Lung (tissue), 12 donors: ENCODE data around the gene CFH. TPM values are rescaled to one million over a fixed set of nuclear protein-coding genes. Genes with fewer than 3 reads are reported as not detected.
"Not testable (repeated sequence)": the region's sequence is repeated elsewhere in the genome, so short reads cannot be mapped to it uniquely, and the experiment has no call there.

ENCODE experiments used
- ATAC-seq: fragments of 200-7000 bp; cut with Tn5 transposase; one replicate; pipeline ENCODE4 v1.9.1; 2020; ENCODE audit warnings: moderate number of reproducible peaks; ENCODE audit not compliant: insufficient read depth, low FRiP score
- DNase-seq, 3 donors: peaks; one replicate each; pipeline ENCODE4 v3.0.0-alpha.2; 2013 to 2017
- H3K27ac ChIP-seq, 2 donors: one replicate each; pipeline ENCODE4 v1.5.1; 2013; ENCODE audit warnings: mild to moderate bottlenecking in 2 of 2, moderate library complexity in 2 of 2, control low read depth in 1 of 2, inconsistent platforms in 1 of 2, low read depth in 1 of 2, low read length in 1 of 2
- H3K27me3 ChIP-seq, 3 donors: one replicate each; pipeline ENCODE4 v1.5.1; 2013; ENCODE audit warnings: low read length in 2 of 3; ENCODE audit not compliant: control insufficient read depth in 3 of 3, insufficient read depth in 3 of 3
- H3K36me3 ChIP-seq, 4 donors: one replicate each; pipeline ENCODE4 v1.5.1; 2013; ENCODE audit warnings: low read length in 4 of 4, mild to moderate bottlenecking in 1 of 4, moderate library complexity in 1 of 4; ENCODE audit not compliant: control insufficient read depth in 4 of 4, insufficient read depth in 4 of 4
- H3K4me1 ChIP-seq, 5 donors: one replicate each; pipeline ENCODE4 v1.5.1; 2013; ENCODE audit warnings: low read length in 5 of 5, mild to moderate bottlenecking in 2 of 5, moderate library complexity in 1 of 5; ENCODE audit not compliant: control insufficient read depth in 5 of 5, insufficient read depth in 5 of 5
- H3K4me3 ChIP-seq: one replicate; pipeline ENCODE4 v1.5.1; 2013; ENCODE audit warnings: mild to moderate bottlenecking, control low read depth, moderate library complexity
- H3K9ac ChIP-seq, 2 donors: one replicate each; pipeline ENCODE4 v1.5.1; 2013; ENCODE audit warnings: low read length in 2 of 2, control low read depth in 1 of 2; ENCODE audit not compliant: insufficient read depth in 1 of 2
- H3K9me3 ChIP-seq, 4 donors: one replicate each; pipeline ENCODE4 v1.5.1; 2013; ENCODE audit warnings: low read length in 3 of 4, mild to moderate bottlenecking in 1 of 4, moderate library complexity in 1 of 4; ENCODE audit not compliant: control insufficient read depth in 4 of 4, insufficient read depth in 3 of 4
- CTCF ChIP-seq: IDR thresholded peaks from 2 replicates; pipeline ENCODE4 v1.5.1; 2012; ENCODE audit warnings: mild to moderate bottlenecking; ENCODE audit errors: control extremely low read depth, extremely low read depth
- WGBS, 2 donors: extraction: QIAGEN DNeasy Blood & Tissue Kit; methylation state at CpG; one replicate each; pipeline ENCODE4 v1.1.7; 2013; 5-methylcytosine and 5-hydroxymethylcytosine counted together
- polyA plus RNA-seq, 2 donors: library from polyadenylated mRNA; stranded (reverse); fragments of 200-250 nt; gene quantifications; one replicate each; pipeline ENCODE4 v1.2.1, GENCODE V29; 2013
- total RNA-seq, 2 donors: library from RNA; depleted of rRNA in 1 of 2; stranded (reverse); fragments of >200 nt in 1 of 2; gene quantifications; one replicate each; pipeline ENCODE4 v1.2.1, GENCODE V29; 2014 to 2021
- donor health status: control.
- donor health status: control.
- donor health status: Bipolar disorder and iron deficiency.
- donor health status: healthy.
- donor health status: DM: yes; HTN: yes; CAD: no.

The CFH gene
- total and polyA plus RNA-seq, 4 donors = 26.8 to 185 (median 62.7) TPM

- H3K9me3 ChIP-seq = no peaks in the 10 kb centered on the region
- H3K27ac ChIP-seq = no peak overlapping the region
- 61 to 65% methylated on average over 2 of the region's 2 CpGs for WGBS, 2 donors
- no peaks in the 10 kb centered on the region for H3K4me1 ChIP-seq
- no peak overlapping the region for H3K4me3 ChIP-seq
- no peak for TF ChIP-seq CTCF
- no peaks in the 10 kb centered on the region for H3K36me3 ChIP-seq
- ATAC-seq (no peak), DNase-seq (no peak)
- no peak overlapping the region for H3K9ac ChIP-seq
- H3K27me3 ChIP-seq = no peaks in the 10 kb centered on the region
Observed at GRCh38 chr1:196774175-196774574, 122.3 kb downstream of the CFH start.

- no peaks in the 10 kb centered on the region for H3K4me1 ChIP-seq
- H3K4me3 ChIP-seq = no peak within 1 kb of the TSS
- H3K9ac ChIP-seq = no peak within 1 kb of the TSS
- no peak for ATAC-seq
- no peak for DNase-seq
- no peak for TF ChIP-seq CTCF
- no peaks in the 10 kb centered on the region for H3K9me3 ChIP-seq
- H3K27ac ChIP-seq = no peak within 1 kb of the TSS
- no peaks in the 10 kb centered on the region for H3K27me3 ChIP-seq
- H3K36me3 ChIP-seq = no peaks in the 10 kb centered on the region
Observed at GRCh38 chr1:196774603-196775002, 122.8 kb downstream of the CFH start, which contains the start of gene CFHR3. CFHR3 (plus strand) TSS chr1:196774840; CDS start chr1:196774887, 47 bp downstream.

- no peaks in the 10 kb centered on the region for H3K27me3 ChIP-seq
- peaks cover 0 to 2% (median 0%) of the 10 kb centered on the region in 4 donors for H3K9me3 ChIP-seq
- H3K4me3 ChIP-seq = no peak overlapping the region
- H3K36me3 ChIP-seq = no peaks in the 10 kb centered on the region
- H3K4me1 ChIP-seq = no peaks in the 10 kb centered on the region
- no peak for TF ChIP-seq CTCF
- DNase-seq (no peak), ATAC-seq (no peak)
- H3K9ac ChIP-seq = no peak overlapping the region
- H3K27ac ChIP-seq = no peak overlapping the region
- 90 to 94% methylated on average over 13 of the region's 13 CpGs for WGBS, 2 donors
Observed at GRCh38 chr1:196777603-196778002, 125.8 kb downstream of the CFH start.

DNA sequence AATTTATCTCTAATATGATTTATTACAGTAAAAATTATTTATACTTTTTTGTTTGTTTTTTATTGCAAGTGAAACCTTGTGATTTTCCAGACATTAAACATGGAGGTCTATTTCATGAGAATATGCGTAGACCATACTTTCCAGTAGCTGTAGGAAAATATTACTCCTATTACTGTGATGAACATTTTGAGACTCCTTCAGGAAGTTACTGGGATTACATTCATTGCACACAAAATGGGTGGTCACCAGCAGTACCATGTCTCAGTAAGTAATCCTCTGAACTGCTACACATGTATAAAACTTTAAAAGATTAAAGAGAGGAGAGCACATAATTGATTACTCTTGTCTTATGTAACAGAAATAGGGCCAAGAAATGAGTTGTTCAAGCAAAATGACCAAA, 127.2 kb downstream of the CFH start:
- WGBS, 2 donors = 89 to 92% methylated on average over 1 of the region's 1 CpG
- ATAC-seq = no peak
- DNase-seq = no peak
- Histone ChIP-seq H3K36me3 (no peaks in the 10 kb centered on the region), H3K4me3 (no peak overlapping the region), H3K9me3 (peaks cover 0 to 2% (median 0%) of the 10 kb centered on the region in 4 donors), H3K27me3 (no peaks in the 10 kb centered on the region), H3K27ac (no peak overlapping the region), H3K9ac (no peak overlapping the region), H3K4me1 (no peaks in the 10 kb centered on the region)
- TF ChIP-seq CTCF = no peak

- H3K9me3 ChIP-seq, DNase-seq, H3K4me3 ChIP-seq, H3K4me1 ChIP-seq, H3K27me3 ChIP-seq, ATAC-seq, H3K27ac ChIP-seq, H3K9ac ChIP-seq, H3K36me3 ChIP-seq: not testable (repeated sequence)
- WGBS, 2 donors = 78% methylated on average over 1 of the region's 1 CpG; no CpG with 5 or more reads in 1 of the 2 donors
Observed at GRCh38 chr1:196791252-196791651, 139.4 kb downstream of the CFH start.

- H3K27me3 ChIP-seq, H3K9ac ChIP-seq, H3K9me3 ChIP-seq, H3K27ac ChIP-seq, H3K36me3 ChIP-seq, H3K4me3 ChIP-seq, ATAC-seq, H3K4me1 ChIP-seq: not testable (repeated sequence)
- DNase-seq = peak in 2 of 3 donors; percentile 3 to 13
- WGBS, 2 donors = 41 to 56% methylated on average over 4 of the region's 4 CpGs
Observed at GRCh38 chr1:196794103-196794502, 142.3 kb downstream of the CFH start.
